Liver (tissue), 9 donors: ENCODE measurements around the gene EHF. TPM values are rescaled to one million over a fixed set of nuclear protein-coding genes. Genes with fewer than 3 reads are reported as not detected.

Source experiments
- DNase-seq: peaks from one replicate; pipeline ENCODE4 v3.0.0-alpha.2; 2017; ENCODE audit warnings: low spot score
- H3K27ac ChIP-seq, 2 donors: one replicate each; pipeline ENCODE4 v1.7.0; 2013; ENCODE audit warnings: inconsistent platforms in 2 of 2, low read length in 2 of 2, control low read depth in 1 of 2, low read depth in 1 of 2, mild to moderate bottlenecking in 1 of 2
- H3K27me3 ChIP-seq, 4 donors: one replicate each; pipeline versions ENCODE4 v1.6.1 to v1.7.0; 2013; ENCODE audit warnings: low read length in 3 of 4, inconsistent platforms in 1 of 4, mild to moderate bottlenecking in 1 of 4, moderate library complexity in 1 of 4; ENCODE audit not compliant: control insufficient read depth in 4 of 4, insufficient read depth in 4 of 4
- H3K36me3 ChIP-seq, 4 donors: one replicate each; pipeline versions ENCODE4 v1.6.1 to v1.7.0; 2013; ENCODE audit warnings: low read length in 3 of 4, mild to moderate bottlenecking in 3 of 4, low read depth in 1 of 4, moderate library complexity in 1 of 4; ENCODE audit not compliant: control insufficient read depth in 4 of 4, insufficient read depth in 3 of 4
- H3K4me1 ChIP-seq, 4 donors: one replicate each; pipeline versions ENCODE4 v1.6.1 to v1.7.0; 2013; ENCODE audit warnings: low read length in 3 of 4, mild to moderate bottlenecking in 3 of 4, moderate library complexity in 1 of 4; ENCODE audit not compliant: control insufficient read depth in 4 of 4, insufficient read depth in 4 of 4
- H3K4me3 ChIP-seq, 3 donors: one replicate each; pipeline versions ENCODE4 v1.6.1 to v1.7.0; 2013; ENCODE audit warnings: low read length in 3 of 3, control low read depth in 1 of 3, low read depth in 1 of 3, mild to moderate bottlenecking in 1 of 3
- H3K9ac ChIP-seq, 2 donors: one replicate each; pipeline ENCODE4 v1.7.0; 2013; ENCODE audit warnings: low read length in 2 of 2, mild to moderate bottlenecking in 2 of 2, moderate library complexity in 2 of 2, control low read depth in 1 of 2, low read depth in 1 of 2
- H3K9me3 ChIP-seq, 4 donors: one replicate each; pipeline versions ENCODE4 v1.6.1 to v1.7.0; 2013; ENCODE audit warnings: low read length in 3 of 4; ENCODE audit not compliant: control insufficient read depth in 4 of 4
- ATF3 ChIP-seq: IDR thresholded peaks from 2 replicates; pipeline ENCODE4 v1.6.1; 2016; ENCODE audit warnings: antibody characterized with exemption
- CTCF ChIP-seq: fragments of 150-350 bp; IDR thresholded peaks from 2 replicates; pipeline ENCODE4 v1.5.1; 2017; ENCODE audit warnings: improper control_type of control experiment, low read depth, low read length; ENCODE audit not compliant: missing input control
- EGR1 ChIP-seq, 2 donors: IDR thresholded peaks; 2 replicates each; pipeline ENCODE4 v1.6.1; 2016 to 2018; ENCODE audit warnings: antibody characterized with exemption in 2 of 2, low read depth in 2 of 2
- FOXA2 ChIP-seq: IDR thresholded peaks from 2 replicates; pipeline ENCODE4 v1.6.1; 2016; ENCODE audit warnings: antibody characterized with exemption
- HNF4A ChIP-seq, 2 donors: conservative IDR thresholded peaks; 2 replicates each; pipeline ENCODE4 v1.6.1; 2016; ENCODE audit warnings: antibody characterized with exemption in 2 of 2, mild to moderate bottlenecking in 2 of 2
- RAD21 ChIP-seq, 2 donors: IDR thresholded peaks; 2 replicates each; pipeline ENCODE4 v1.6.1; 2016; ENCODE audit warnings: antibody characterized with exemption in 2 of 2, mild to moderate bottlenecking in 2 of 2
- REST ChIP-seq: IDR thresholded peaks from 2 replicates; pipeline ENCODE4 v1.6.1; 2016; ENCODE audit warnings: antibody characterized with exemption, mild to moderate bottlenecking
- RXRA ChIP-seq, 2 donors: IDR thresholded peaks; 2 replicates each; pipeline ENCODE4 v1.6.1; 2017 to 2018; ENCODE audit warnings: antibody characterized with exemption in 2 of 2, mild to moderate bottlenecking in 1 of 2
- SP1 ChIP-seq: IDR thresholded peaks from 2 replicates; pipeline ENCODE4 v1.6.1; 2018; ENCODE audit warnings: antibody characterized with exemption, mild to moderate bottlenecking
- YY1 ChIP-seq: IDR thresholded peaks from 2 replicates; pipeline ENCODE4 v1.6.1; 2016; ENCODE audit warnings: antibody characterized with exemption, mild to moderate bottlenecking
- WGBS: extraction: QIAGEN DNeasy Blood & Tissue Kit; methylation state at CpG from one replicate; pipeline ENCODE4 v1.1.7; 2013; 5-methylcytosine and 5-hydroxymethylcytosine counted together
- polyA plus RNA-seq, 2 donors: library from polyadenylated mRNA; stranded (reverse) in 1 of 2; unstranded in 1 of 2; fragments of 200-250 nt in 1 of 2; fragments of >200 nt in 1 of 2; fragmentation: Nextera tagmentation in 1 of 2; extraction: Ambion mirVana in 1 of 2; gene quantifications; one replicate each; pipeline versions ENCODE4 v1.2.1 to v1.2.3, GENCODE V29; 2013 to 2015
- total RNA-seq, 2 donors: library from RNA; depleted of rRNA; stranded (reverse); fragments of >200 nt; gene quantifications; one replicate each; pipeline ENCODE4 v1.2.3, GENCODE V29; 2014
- donor health status: healthy.
- donor health status: healthy.
- donor health status: healthy.
- donor health status: healthy.
- donor health status: healthy.

EHF gene
- total and polyA plus RNA-seq, 4 donors = 0.85 to 5.9 (median 2.6) TPM

DNA sequence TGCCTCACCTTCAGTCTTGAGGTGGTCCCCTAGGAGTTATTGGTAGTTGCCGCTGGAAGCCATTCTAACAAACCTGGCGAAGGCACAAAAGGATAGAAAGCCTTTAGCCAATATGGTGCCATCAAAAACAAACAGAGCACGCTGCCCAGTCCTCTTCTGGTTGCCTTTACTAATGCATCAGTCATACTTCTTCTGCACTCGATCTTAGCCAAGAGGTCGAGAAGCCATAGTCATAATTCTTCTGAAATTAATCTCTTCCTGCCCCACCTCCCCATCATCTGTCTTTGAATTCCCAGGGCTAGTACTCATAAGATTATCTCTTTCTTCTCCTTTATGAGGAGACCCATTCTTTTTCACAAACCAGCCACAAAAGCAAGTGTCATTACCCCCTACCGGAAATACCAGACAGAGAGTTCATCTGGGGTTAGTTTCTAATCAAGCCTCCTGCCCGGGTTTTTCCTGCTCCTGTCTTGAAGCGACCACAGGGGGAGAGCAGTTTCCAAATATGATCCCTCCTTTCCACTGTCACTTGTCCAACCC lies 21.4 kb upstream of the EHF start:
- TF ChIP-seq EGR1 (IDR thresholded peaks at IDR 0.05; ENCODE audit: low read depth in 2 of 2) (no peak), RXRA (IDR thresholded peaks at IDR 0.05) (peak in 1 of 2 donors; percentile 20), CTCF (no peak)
- H3K9ac ChIP-seq = no peak overlapping the region
- no peaks in the 10 kb centered on the region for H3K36me3 ChIP-seq
- no peak for DNase-seq
- no peaks in the 10 kb centered on the region for H3K9me3 ChIP-seq
- WGBS = 66% methylated on average over 8 of the region's 8 CpGs
- no peak overlapping the region for H3K4me3 ChIP-seq
- no peaks in the 10 kb centered on the region for H3K27me3 ChIP-seq
- H3K27ac ChIP-seq = no peak overlapping the region
- peaks cover 2 to 15% (median 11%) of the 10 kb centered on the region in 4 donors for H3K4me1 ChIP-seq

DNA sequence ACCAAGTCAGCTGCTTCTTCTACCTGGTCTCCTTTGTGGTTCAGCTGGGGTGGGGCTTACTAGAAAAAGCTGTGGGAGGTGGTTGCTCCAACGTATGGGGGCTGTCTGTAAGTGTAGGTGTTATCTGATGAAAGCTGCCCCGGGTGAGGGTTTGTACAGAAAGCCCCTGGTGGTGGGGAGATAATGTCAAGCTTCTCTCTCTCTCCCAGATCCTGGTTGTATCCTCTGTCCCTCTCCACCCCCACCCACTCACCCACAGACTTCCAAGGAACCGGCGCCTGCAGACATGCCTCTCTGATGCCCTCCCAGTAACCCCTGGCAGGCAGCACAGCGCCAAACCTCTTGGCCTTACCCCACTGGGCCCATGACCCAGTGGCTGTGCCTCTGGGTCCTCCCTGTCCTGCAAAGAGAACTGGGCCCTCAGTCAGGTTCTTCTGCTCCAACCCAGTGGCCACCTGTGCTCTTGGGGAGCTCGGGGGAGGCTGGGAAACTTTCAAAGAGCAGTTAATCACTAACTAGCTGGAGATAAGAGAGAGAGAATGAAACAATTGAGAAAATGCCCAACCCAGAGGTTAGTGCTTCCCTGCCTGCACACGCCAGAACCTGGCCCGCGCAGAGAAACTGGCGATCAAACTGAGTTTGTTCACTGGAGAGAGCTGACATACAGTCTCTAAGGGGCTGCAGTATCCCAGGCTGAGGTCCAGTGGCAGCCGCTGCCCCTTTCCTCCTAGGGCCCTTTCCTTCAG lies 20.4 kb upstream of the EHF start:
- Histone ChIP-seq H3K9me3 (no peaks in the 10 kb centered on the region), H3K4me1 (peaks cover 2 to 15% (median 11%) of the 10 kb centered on the region in 4 donors), H3K36me3 (no peaks in the 10 kb centered on the region), H3K27me3 (no peaks in the 10 kb centered on the region), H3K4me3 (no peak overlapping the region), H3K9ac (no peak overlapping the region), H3K27ac (no peak overlapping the region)
- 35% methylated on average over 11 of the region's 11 CpGs for WGBS
- DNase-seq = no peak
- TF ChIP-seq ATF3 (peak; percentile 24), HNF4A (conservative IDR thresholded peaks at IDR 0.05) (peak in 1 of 2 donors; percentile 44), RAD21 (IDR thresholded peaks at IDR 0.05) (peak; percentile 53 to 62), CTCF (no peak), RXRA (IDR thresholded peaks at IDR 0.05) (peak; percentile 53 to 73), FOXA2 (peak; percentile 3), YY1 (peak; percentile 72), EGR1 (IDR thresholded peaks at IDR 0.05; ENCODE audit: low read depth in 2 of 2) (no peak), SP1 (peak; percentile 68), REST (peak; percentile 36)
